Activated T-cell treated with anti-CD3 and anti-CD28 coated beads, Interleukin-2, amount 50 U/mL, for 72 hours (primary cell): ENCODE results near the gene KBTBD7. TPM values are rescaled to one million over a fixed set of nuclear protein-coding genes. Genes with fewer than 3 reads are reported as not detected.

Experiments used
- ATAC-seq, 2 donors: fragments of 150-1000 bp; cut with Tn5 transposase; replicated peaks in 1 of 2; 2 replicates each; pipeline ENCODE4 v1.10.0; 2021; ENCODE audit warnings: moderate library complexity in 2 of 2, mild to moderate bottlenecking in 1 of 2
- DNase-seq, 2 donors: peaks; one replicate each; pipeline ENCODE4 v3.0.0; 2021 to 2022; ENCODE audit warnings: mixed read lengths in 1 of 2
- H3K27ac Mint-ChIP-seq: one replicate; pipeline ENCODE4 v1.8.0; 2022; ENCODE audit warnings: mild to moderate bottlenecking, moderate library complexity, mixed read lengths
- H3K27me3 Mint-ChIP-seq: one replicate; pipeline ENCODE4 v1.8.0; 2022; ENCODE audit warnings: low read depth, mixed read lengths
- H3K36me3 Mint-ChIP-seq, 2 donors: one replicate each; pipeline ENCODE4 v1.8.0; 2022; ENCODE audit warnings: mixed read lengths in 2 of 2, mild to moderate bottlenecking in 1 of 2; ENCODE audit not compliant: insufficient read depth in 2 of 2
- H3K4me1 Mint-ChIP-seq: one replicate; pipeline ENCODE4 v1.8.0; 2022; ENCODE audit warnings: low read depth, mixed read lengths
- H3K4me3 Mint-ChIP-seq, 2 donors: one replicate each; pipeline ENCODE4 v1.8.0; 2022; ENCODE audit warnings: mild to moderate bottlenecking in 2 of 2, mixed read lengths in 2 of 2, moderate library complexity in 2 of 2
- H3K9me3 Mint-ChIP-seq, 2 donors: one replicate each; pipeline ENCODE4 v1.8.0; 2022; ENCODE audit warnings: mixed read lengths in 2 of 2
- total RNA-seq, 2 donors: library from RNA; stranded (reverse); gene quantifications; one replicate each; pipeline ENCODE4 v1.2.3, GENCODE V29; 2022

The KBTBD7 gene
- total RNA-seq, 2 donors from 2014 or later: 4.2 to 4.6 TPM

DNA sequence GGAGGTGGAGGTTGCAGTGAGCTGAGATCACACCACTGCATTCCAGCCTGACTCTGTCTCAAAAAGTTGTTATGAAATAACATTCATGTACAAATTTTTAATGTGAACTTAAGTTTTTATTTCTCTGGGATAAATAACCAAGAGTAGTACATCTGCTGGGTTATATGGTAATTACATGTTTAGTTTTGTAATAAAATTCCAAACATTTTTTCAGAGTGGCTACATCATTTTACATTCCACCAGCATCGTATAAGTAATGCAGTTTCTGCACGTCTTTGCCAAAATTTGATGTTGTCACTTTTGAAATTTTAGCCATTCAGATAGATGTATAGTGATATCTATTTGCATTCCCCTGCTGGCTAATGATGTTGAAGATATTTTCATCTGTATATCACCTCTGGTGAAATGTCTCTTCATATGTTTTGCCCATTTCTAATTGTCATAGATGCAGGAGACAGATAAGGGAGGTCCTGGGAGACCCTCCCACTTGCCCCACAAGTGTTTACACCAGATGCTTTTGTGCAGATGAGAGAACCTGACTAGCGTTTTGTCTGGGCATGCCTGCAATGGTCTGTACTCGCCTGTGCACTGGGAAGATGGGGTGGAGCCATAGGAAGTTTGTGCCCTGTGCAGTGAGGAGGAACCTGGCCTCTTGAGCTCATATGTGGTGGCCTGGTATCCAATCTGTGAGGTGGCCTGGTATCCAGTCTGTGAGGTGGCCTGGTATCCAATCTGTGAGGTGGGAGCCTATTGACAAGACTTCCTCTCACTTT is 49.0 kb downstream of the KBTBD7 start:
- Mint-ChIP-seq H3K9me3 (peaks cover 20 to 23% of the 10 kb centered on the region in 2 donors), H3K4me3 (no peak overlapping the region), H3K36me3 (peaks cover 24 to 36% of the 10 kb centered on the region in 2 donors), H3K4me1 (no peaks in the 10 kb centered on the region), H3K27me3 (no peaks in the 10 kb centered on the region), H3K27ac (no peak overlapping the region)
- DNase-seq (no peak), ATAC-seq (no peak)

DNA sequence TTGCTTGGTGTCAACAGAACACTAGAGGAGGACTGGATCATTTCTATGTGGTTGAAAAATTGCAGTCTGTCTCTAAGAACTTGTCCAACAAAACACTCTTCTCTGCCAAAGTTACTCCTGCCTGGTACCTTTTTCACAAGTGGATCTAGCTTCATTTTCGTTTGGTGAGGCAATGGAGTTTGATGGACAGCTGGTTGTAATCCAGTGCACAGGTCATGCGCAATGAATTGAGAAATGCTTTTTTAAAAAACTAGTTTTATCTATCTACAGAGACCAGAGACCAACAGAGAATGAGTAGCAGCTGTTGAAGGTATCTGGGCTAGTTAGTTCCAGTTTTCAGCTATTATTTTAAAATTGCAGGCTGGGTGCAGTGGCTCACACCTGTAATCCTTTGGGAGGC is 49.8 kb downstream of the KBTBD7 start:
- Mint-ChIP-seq H3K27me3 (no peaks in the 10 kb centered on the region), H3K4me3 (no peak overlapping the region), H3K9me3 (peaks cover 15% of the 10 kb centered on the region in 2 donors), H3K36me3 (peaks cover 17 to 29% of the 10 kb centered on the region in 2 donors), H3K4me1 (peaks cover 4% of the 10 kb centered on the region), H3K27ac (no peak overlapping the region)
- DNase-seq (no peak), ATAC-seq (no peak)

Other genes starting within 250 kb of the KBTBD7 start
- 100 to 1,000 TPM; 106 to 117 TPM for gene ELF1, start 175.3 kb downstream of the KBTBD7 start, total RNA-seq
- gene WBP4, start 133.1 kb downstream of the KBTBD7 start, total RNA-seq: 10 to 100 TPM in 1 of 2 donors, 1 to 10 TPM in 1; 9.9 to 12.1 TPM
- 1 to 10 TPM; 3.9 TPM for gene KBTBD6, start 61.8 kb downstream of the KBTBD7 start, total RNA-seq
- 10 to 100 TPM; 24.2 to 30.3 TPM for gene MTRF1, start 69.0 kb upstream of the KBTBD7 start, total RNA-seq
- gene NAA16, start 116.7 kb upstream of the KBTBD7 start, total RNA-seq: 10 to 100 TPM; 16.5 to 27.3 TPM